H9 (cell line): ENCODE results near the gene PHF21B. TPM values are rescaled to one million over a fixed set of nuclear protein-coding genes. Genes with fewer than 3 reads are reported as not detected.

Experiments used
- DNase-seq: peaks from one replicate; pipeline ENCODE4 v3.0.0-alpha.2; 2017
- H2AFZ ChIP-seq: one replicate; pipeline ENCODE4 v1.6.1; 2013; ENCODE audit warnings: mild to moderate bottlenecking, low read length, control low read depth, moderate library complexity
- H2AK5ac ChIP-seq: 2 replicates; pipeline ENCODE4 v1.6.1; 2013; ENCODE audit warnings: low read length, control low read depth, mixed read lengths; ENCODE audit not compliant: insufficient read length
- H2BK120ac ChIP-seq: one replicate; pipeline ENCODE4 v1.6.1; 2013; ENCODE audit warnings: low read depth, mild to moderate bottlenecking, low read length, control low read depth, inconsistent platforms; ENCODE audit not compliant: poor library complexity, severe bottlenecking
- H2BK12ac ChIP-seq: 2 replicates; pipeline ENCODE4 v1.6.1; 2013; ENCODE audit warnings: low read length, control low read depth, mixed read lengths, low read depth; ENCODE audit not compliant: insufficient read length
- H2BK15ac ChIP-seq: 2 replicates; pipeline ENCODE4 v1.6.1; 2013; ENCODE audit warnings: low read depth, low read length, control low read depth
- H2BK20ac ChIP-seq: one replicate; pipeline ENCODE4 v1.6.1; 2013; ENCODE audit warnings: low read depth, mild to moderate bottlenecking, low read length, control low read depth, inconsistent platforms; ENCODE audit not compliant: poor library complexity, severe bottlenecking
- H2BK5ac ChIP-seq: 2 replicates; pipeline ENCODE4 v1.6.1; 2013; ENCODE audit warnings: low read length, control low read depth, mixed read lengths; ENCODE audit not compliant: insufficient read length
- H3K14ac ChIP-seq: 2 replicates; pipeline ENCODE4 v1.6.1; 2013; ENCODE audit warnings: low read length, control low read depth; ENCODE audit not compliant: insufficient read depth
- H3K18ac ChIP-seq: 2 replicates; pipeline ENCODE4 v1.6.1; 2013; ENCODE audit warnings: low read depth, mild to moderate bottlenecking, mixed read lengths, low read length, control low read depth; ENCODE audit not compliant: insufficient read length
- H3K23ac ChIP-seq: 2 replicates; pipeline ENCODE4 v1.6.1; 2013; ENCODE audit warnings: low read length, control low read depth, mixed read lengths, low read depth; ENCODE audit not compliant: insufficient read length
- H3K23me2 ChIP-seq: 2 replicates; pipeline ENCODE4 v1.6.1; 2013; ENCODE audit warnings: low read depth, mild to moderate bottlenecking, mixed read lengths, low read length, control low read depth; ENCODE audit not compliant: insufficient read length, poor library complexity, severe bottlenecking
- H3K27ac ChIP-seq: 2 replicates; pipeline ENCODE4 v1.5.1; 2013; ENCODE audit warnings: low read length, control low read depth, mixed read lengths, low read depth; ENCODE audit not compliant: insufficient read length
- H3K27me3 ChIP-seq: 2 replicates; pipeline ENCODE4 v1.6.1; 2013; ENCODE audit warnings: low read length, control low read depth, inconsistent platforms; ENCODE audit not compliant: insufficient read depth
- H3K4ac ChIP-seq: 2 replicates; pipeline ENCODE4 v1.6.1; 2013; ENCODE audit warnings: low read depth, mild to moderate bottlenecking, control low read depth, inconsistent platforms, low read length, moderate library complexity
- H3K4me1 ChIP-seq: 2 replicates; pipeline ENCODE4 v1.6.1; 2013; ENCODE audit warnings: low read length, control low read depth, inconsistent platforms; ENCODE audit not compliant: insufficient read depth
- H3K4me2 ChIP-seq: 2 replicates; pipeline ENCODE4 v1.6.1; 2013; ENCODE audit warnings: low read length, control low read depth, mixed read lengths; ENCODE audit not compliant: insufficient read length, insufficient read depth
- H3K56ac ChIP-seq: 2 replicates; pipeline ENCODE4 v1.6.1; 2013; ENCODE audit warnings: low read depth, mild to moderate bottlenecking, mixed read lengths, low read length, control low read depth; ENCODE audit not compliant: insufficient read length
- H3K79me1 ChIP-seq: 2 replicates; pipeline ENCODE4 v1.6.1; 2013; ENCODE audit warnings: low read depth, mild to moderate bottlenecking, moderate library complexity, low read length, control low read depth, inconsistent platforms; ENCODE audit not compliant: insufficient read depth, poor library complexity, severe bottlenecking
- H3K79me2 ChIP-seq: 2 replicates; pipeline ENCODE4 v1.6.1; 2013; ENCODE audit warnings: low read length, control low read depth, inconsistent platforms; ENCODE audit not compliant: insufficient read depth
- H3K9ac ChIP-seq: 2 replicates; pipeline ENCODE4 v1.6.1; 2013; ENCODE audit warnings: low read length, control low read depth, mixed read lengths; ENCODE audit not compliant: insufficient read length; ENCODE audit errors: extremely low read depth
- H3K9me3 ChIP-seq: one replicate; pipeline ENCODE4 v1.6.1; 2013; ENCODE audit warnings: low read depth, low read length, inconsistent platforms; ENCODE audit not compliant: control insufficient read depth
- H3T11ph ChIP-seq: one replicate; pipeline ENCODE4 v1.6.1; 2013; ENCODE audit warnings: mild to moderate bottlenecking, low read length, control low read depth, inconsistent platforms
- H4K20me1 ChIP-seq: one replicate; pipeline ENCODE4 v1.6.1; 2013; ENCODE audit not compliant: control insufficient read depth, insufficient read length, insufficient read depth
- H4K5ac ChIP-seq: 2 replicates; pipeline ENCODE4 v1.6.1; 2013; ENCODE audit warnings: low read depth, mild to moderate bottlenecking, mixed read lengths, low read length, control low read depth; ENCODE audit not compliant: insufficient read length
- H4K8ac ChIP-seq: replicated peaks from 2 replicates; pipeline ENCODE4 v1.6.1; 2013; ENCODE audit warnings: low read length, control low read depth, mixed read lengths, low read depth; ENCODE audit not compliant: insufficient read length
- H4K91ac ChIP-seq: 2 replicates; pipeline ENCODE4 v1.6.1; 2013; ENCODE audit warnings: low read depth, mild to moderate bottlenecking, moderate library complexity, mixed read lengths, low read length, control low read depth; ENCODE audit not compliant: insufficient read length
- H3K27ac Mint-ChIP-seq, 3 experiments: 2 replicates in 2 of 3; 3 replicates in 1 of 3; pipeline ENCODE4 v1.8.0; 2020 to 2021; ENCODE audit warnings: mixed read lengths in 3 of 3, mild to moderate bottlenecking in 1 of 3, moderate library complexity in 1 of 3
- H3K27me3 Mint-ChIP-seq: 2 replicates; pipeline ENCODE4 v1.8.0; 2021; ENCODE audit warnings: low read depth, mild to moderate bottlenecking, moderate library complexity, mixed read lengths
- H3K36me3 Mint-ChIP-seq, 3 experiments: 2 replicates in 2 of 3; 3 replicates in 1 of 3; pipeline ENCODE4 v1.8.0; 2020 to 2021; ENCODE audit warnings: low read depth in 3 of 3, mixed read lengths in 3 of 3; ENCODE audit not compliant: insufficient read depth in 1 of 3
- H3K4me1 Mint-ChIP-seq, 2 experiments: 2 replicates each; pipeline ENCODE4 v1.8.0; 2020; ENCODE audit warnings: mixed read lengths in 2 of 2
- H3K4me3 Mint-ChIP-seq, 2 experiments: 2 replicates in 1 of 2; 3 replicates in 1 of 2; pipeline ENCODE4 v1.8.0; 2020 to 2021; ENCODE audit warnings: mild to moderate bottlenecking in 2 of 2, mixed read lengths in 2 of 2, moderate library complexity in 1 of 2
- H3K9me3 Mint-ChIP-seq, 2 experiments: 2 replicates in 1 of 2; 3 replicates in 1 of 2; pipeline ENCODE4 v1.8.0; 2020; ENCODE audit warnings: mild to moderate bottlenecking in 2 of 2, mixed read lengths in 2 of 2, moderate library complexity in 1 of 2
- WGBS: extraction: QIAGEN DNeasy Blood & Tissue Kit; methylation state at CpG from one replicate; pipeline ENCODE4 v1.1.7; 2013; ENCODE audit warnings: missing lambda C conversion rate, low lambda C conversion rate, mixed read lengths; ENCODE audit not compliant: insufficient read length; ENCODE audit errors: extremely low coverage; 5-methylcytosine and 5-hydroxymethylcytosine counted together
- total RNA-seq: library from RNA; stranded (reverse); gene quantifications from 2 replicates; pipeline ENCODE4 v1.2.1, GENCODE V29; 2021
- TF ChIP-seq, protein P1 (sequence below): fragments of 200-600 bp; sonication (generic); conservative IDR thresholded peaks from 3 replicates; pipeline ENCODE4 v1.8.0; 2021; ENCODE audit warnings: antibody characterized with exemption, mild to moderate bottlenecking

Gene PHF21B
- total RNA-seq, 1 experiment from 2014 or later, result 60.3 TPM

DNA sequence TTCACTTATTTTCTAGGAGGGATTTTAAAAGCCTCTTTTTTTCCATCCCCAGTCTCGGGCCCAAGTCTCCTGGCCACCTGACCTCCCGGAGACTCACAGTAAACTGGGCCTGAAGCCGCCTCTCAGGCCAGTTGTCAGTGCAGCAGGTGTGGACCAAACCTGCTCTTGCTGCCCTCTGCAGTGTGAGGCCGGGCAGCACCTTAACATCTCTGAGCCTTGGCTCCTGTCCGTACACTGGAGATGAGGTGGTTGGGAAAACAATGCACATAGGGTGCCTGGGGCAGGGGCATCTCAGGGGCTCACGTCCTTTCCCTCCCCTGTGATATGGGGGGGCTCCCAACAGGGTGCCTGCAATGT is 45.1 kb downstream of the PHF21B start:
- no peaks in the 10 kb centered on the region for H3K9me3 ChIP-seq
- H3K18ac ChIP-seq, result no peak overlapping the region
- DNase-seq, result peak; percentile 45
- no peak overlapping the region for H3K4me2 ChIP-seq
- no peak overlapping the region for H2BK120ac ChIP-seq
- Mint-ChIP-seq H3K4me1 (peaks cover 53 to 54% of the 10 kb centered on the region in 2 experiments), H3K36me3 (peaks cover 29 to 66% (median 55%) of the 10 kb centered on the region in 3 experiments), H3K9me3 (peaks cover 12 to 16% of the 10 kb centered on the region in 2 experiments), H3K27ac (peak overlapping the region; percentile 78 to 92 (median 91); a peak in 4 of 7 replicates), H3K4me3 (no peak overlapping the region; a peak in 2 of 5 replicates), H3K27me3 (no peaks in the 10 kb centered on the region)
- H4K20me1 ChIP-seq, result no peaks in the 10 kb centered on the region
- no CpG with 5 or more reads among the region's 6 CpGs for WGBS
- H3K23ac ChIP-seq, result no peak overlapping the region
- H4K8ac ChIP-seq, result no peak overlapping the region
- no peaks in the 10 kb centered on the region; the same call in 1 of the 2 replicates for H3K79me2 ChIP-seq
- H3K79me1 ChIP-seq, result no peaks in the 10 kb centered on the region
- TF ChIP-seq, protein P1, sequence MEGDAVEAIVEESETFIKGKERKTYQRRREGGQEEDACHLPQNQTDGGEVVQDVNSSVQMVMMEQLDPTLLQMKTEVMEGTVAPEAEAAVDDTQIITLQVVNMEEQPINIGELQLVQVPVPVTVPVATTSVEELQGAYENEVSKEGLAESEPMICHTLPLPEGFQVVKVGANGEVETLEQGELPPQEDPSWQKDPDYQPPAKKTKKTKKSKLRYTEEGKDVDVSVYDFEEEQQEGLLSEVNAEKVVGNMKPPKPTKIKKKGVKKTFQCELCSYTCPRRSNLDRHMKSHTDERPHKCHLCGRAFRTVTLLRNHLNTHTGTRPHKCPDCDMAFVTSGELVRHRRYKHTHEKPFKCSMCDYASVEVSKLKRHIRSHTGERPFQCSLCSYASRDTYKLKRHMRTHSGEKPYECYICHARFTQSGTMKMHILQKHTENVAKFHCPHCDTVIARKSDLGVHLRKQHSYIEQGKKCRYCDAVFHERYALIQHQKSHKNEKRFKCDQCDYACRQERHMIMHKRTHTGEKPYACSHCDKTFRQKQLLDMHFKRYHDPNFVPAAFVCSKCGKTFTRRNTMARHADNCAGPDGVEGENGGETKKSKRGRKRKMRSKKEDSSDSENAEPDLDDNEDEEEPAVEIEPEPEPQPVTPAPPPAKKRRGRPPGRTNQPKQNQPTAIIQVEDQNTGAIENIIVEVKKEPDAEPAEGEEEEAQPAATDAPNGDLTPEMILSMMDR, result no peak
- H2AK5ac ChIP-seq, result no peak overlapping the region
- no peak overlapping the region for H3K27ac ChIP-seq
- no peak overlapping the region for H4K5ac ChIP-seq
- no peak overlapping the region for H2BK12ac ChIP-seq
- no peak overlapping the region for H3K14ac ChIP-seq
- no peak overlapping the region for H2BK15ac ChIP-seq
- no peak overlapping the region for H3K56ac ChIP-seq
- no peaks in the 10 kb centered on the region for H3K27me3 ChIP-seq
- H3K4ac ChIP-seq, result no peak overlapping the region
- H2AFZ ChIP-seq, result no peak overlapping the region
- H3T11ph ChIP-seq, result no peak overlapping the region
- H4K91ac ChIP-seq, result no peak overlapping the region
- no peak overlapping the region for H2BK20ac ChIP-seq
- peaks cover under 1% of the 10 kb centered on the region; the same call in 1 of the 2 replicates for H3K4me1 ChIP-seq
- H2BK5ac ChIP-seq, result no peak overlapping the region
- H3K9ac ChIP-seq, result no peak overlapping the region
- no peaks in the 10 kb centered on the region for H3K23me2 ChIP-seq
